Tibial nerve (tissue), 4 donors: Measurements from ENCODE around the gene SFT2D2. TPM values are rescaled to one million over a fixed set of nuclear protein-coding genes. Genes with fewer than 3 reads are reported as not detected.

Experiments
- DNase-seq, 2 donors: peaks; one replicate each; pipeline ENCODE4 v3.0.0-alpha.2; 2019; ENCODE audit warnings: low spot score in 2 of 2
- H3K27ac ChIP-seq, 4 donors: fragments of 200-600 bp; sonication (generic) in 3 of 4; one replicate each; pipeline ENCODE4 v1.5.1; 2017 to 2019; ENCODE audit warnings: mild to moderate bottlenecking in 1 of 4
- H3K27me3 ChIP-seq, 2 donors: fragments of 200-600 bp; sonication (generic) in 1 of 2; one replicate each; pipeline versions ENCODE4 v1.5.1 to v1.6.0; 2017 to 2019
- H3K36me3 ChIP-seq, 3 donors: fragments of 200-600 bp; sonication (generic); one replicate each; pipeline ENCODE4 v1.5.1; 2018 to 2019
- H3K4me1 ChIP-seq, 4 donors: fragments of 200-600 bp; sonication (generic) in 3 of 4; one replicate each; pipeline ENCODE4 v1.5.1; 2017 to 2019
- H3K4me3 ChIP-seq, 4 donors: fragments of 200-600 bp; sonication (generic) in 3 of 4; one replicate each; pipeline ENCODE4 v1.5.1; 2017 to 2019; ENCODE audit warnings: mild to moderate bottlenecking in 1 of 4, moderate library complexity in 1 of 4
- H3K9me3 ChIP-seq, 4 donors: fragments of 200-600 bp; sonication (generic) in 3 of 4; one replicate each; pipeline ENCODE4 v1.5.1; 2017 to 2019
- CTCF ChIP-seq, 5 experiments: fragments of 200-600 bp in 3 of 5; fragments of 450-650 bp in 2 of 5; sonication (generic) in 3 of 5; IDR thresholded peaks; one replicate each; pipeline ENCODE4 v1.5.1; 2016 to 2019; ENCODE audit warnings: antibody characterized with exemption in 5 of 5, mild to moderate bottlenecking in 3 of 5, moderate library complexity in 2 of 5
- EP300 ChIP-seq, 2 donors: sonication (generic); formaldehyde crosslinking; IDR thresholded peaks; one replicate each; pipeline ENCODE4 v1.6.1; 2017; ENCODE audit warnings: antibody characterized with exemption in 2 of 2, mild to moderate bottlenecking in 1 of 2
- POLR2A ChIP-seq, 2 donors: fragments of 450-650 bp; IDR thresholded peaks; one replicate each; pipeline ENCODE4 v1.6.1; 2017; ENCODE audit warnings: antibody characterized with exemption in 2 of 2, mild to moderate bottlenecking in 2 of 2, moderate library complexity in 2 of 2
- WGBS, 2 donors: methylation state at CpG; one replicate each; pipeline ENCODE4 v1.1.5; 2018; 5-methylcytosine and 5-hydroxymethylcytosine counted together
- total RNA-seq, 4 donors: library from RNA; depleted of rRNA; stranded (reverse); fragments of >200 nt; gene quantifications; one replicate each; pipeline ENCODE4 v1.1.0, GENCODE V29; 2016

Gene SFT2D2
- total RNA-seq: 10 to 100 TPM; 34.5 to 43.8 (median 42.2) TPM

DNA sequence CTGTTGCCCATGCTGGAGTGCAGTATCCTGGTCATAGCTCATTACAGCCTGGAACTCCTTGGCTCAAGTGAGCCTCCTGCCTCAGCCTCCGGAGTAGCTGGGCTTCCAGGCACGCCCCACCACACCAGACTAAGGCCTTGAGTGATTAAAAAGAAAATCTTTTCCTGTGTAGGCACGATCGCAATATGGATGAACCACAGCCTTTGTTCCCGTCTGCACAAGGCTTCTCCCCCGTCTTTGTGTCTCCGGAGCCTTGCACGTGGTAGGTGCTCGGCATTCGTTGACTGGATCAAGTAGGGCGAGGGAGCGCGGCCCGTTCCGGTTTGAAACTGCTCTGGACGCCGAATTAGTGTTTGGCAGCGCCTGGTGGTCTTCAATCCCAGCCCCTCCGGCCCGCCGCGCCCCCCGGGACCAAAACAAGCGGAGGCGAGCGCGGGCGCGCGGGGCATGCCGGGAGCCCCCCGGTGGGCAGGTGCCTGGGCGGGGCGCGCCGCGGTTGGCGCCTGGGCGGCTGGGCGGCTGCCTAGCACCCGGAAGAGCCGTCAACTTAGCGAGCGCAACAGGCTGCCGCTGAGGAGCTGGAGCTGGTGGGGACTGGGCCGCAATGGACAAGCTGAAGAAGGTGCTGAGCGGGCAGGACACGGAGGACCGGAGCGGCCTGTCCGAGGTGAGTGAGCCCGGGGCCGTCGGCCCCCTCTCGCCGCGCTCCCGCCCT lies at the start of gene SFT2D2:
TSS of gene SFT2D2 (plus strand) at position 529 of the 715 bp plus-strand sequence. CDS start at position 605, 76 bp downstream.
- TF ChIP-seq EP300 (IDR thresholded peaks at IDR 0.05) (peak in 1 of 2 donors; percentile 83), POLR2A (IDR thresholded peaks at IDR 0.05) (peak; percentile 61 to 76), CTCF (IDR thresholded peaks at IDR 0.05) (peak in 2 of 5 experiments; percentile 24 to 34)
- WGBS, 2 donors: 1 to 3% methylated on average over 22 to 34 of the region's 58 CpGs
- no peaks in the 10 kb centered on the region for H3K27me3 ChIP-seq
- DNase-seq: peak; percentile 53 to 57
- peaks cover 0 to 46% (median 27%) of the 10 kb centered on the region in 4 donors for H3K4me1 ChIP-seq
- peak within 1 kb of the TSS; percentile 79 to 95 (median 91) for H3K27ac ChIP-seq
- peaks cover 0 to 2% (median 0%) of the 10 kb centered on the region in 4 donors for H3K9me3 ChIP-seq
- H3K4me3 ChIP-seq: peak within 1 kb of the TSS; percentile 59 to 98 (median 85)
- H3K36me3 ChIP-seq: peaks cover 0 to 10% (median 0%) of the 10 kb centered on the region in 3 donors

DNA sequence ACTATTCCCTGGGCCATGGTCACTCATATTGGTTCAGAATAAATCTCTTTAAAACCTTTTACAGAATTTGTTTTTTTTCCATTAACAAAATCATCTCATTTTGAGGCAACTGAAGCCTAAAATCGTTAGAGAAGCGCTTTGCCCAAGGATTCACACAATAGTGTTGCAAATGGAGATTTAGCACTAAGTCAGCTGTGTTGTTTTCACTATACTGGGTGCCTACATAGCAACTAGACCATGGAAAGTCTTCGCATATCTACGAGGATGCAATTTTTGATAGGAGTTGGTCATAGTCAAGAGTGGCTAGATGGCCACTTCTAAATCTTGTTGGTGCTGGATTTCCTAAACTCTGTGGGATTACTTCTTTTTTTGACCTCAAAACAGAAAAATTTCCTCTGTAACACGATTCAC lies 47.6 kb upstream of the SFT2D2 start:
- H3K27ac ChIP-seq: peak overlapping the region; percentile 85 to 96 (median 92)
- H3K36me3 ChIP-seq: no peaks in the 10 kb centered on the region
- WGBS, 2 donors: 73 to 74% methylated on average over 5 of the region's 5 CpGs
- H3K4me1 ChIP-seq: peaks cover 0 to 28% (median 6%) of the 10 kb centered on the region in 4 donors
- H3K27me3 ChIP-seq: no peaks in the 10 kb centered on the region
- no peak for DNase-seq
- no peaks in the 10 kb centered on the region for H3K9me3 ChIP-seq
- peak overlapping the region; percentile 11 to 90 (median 79) for H3K4me3 ChIP-seq
- TF ChIP-seq POLR2A (IDR thresholded peaks at IDR 0.05) (no peak), EP300 (IDR thresholded peaks at IDR 0.05) (no peak), CTCF (IDR thresholded peaks at IDR 0.05) (no peak)

DNA sequence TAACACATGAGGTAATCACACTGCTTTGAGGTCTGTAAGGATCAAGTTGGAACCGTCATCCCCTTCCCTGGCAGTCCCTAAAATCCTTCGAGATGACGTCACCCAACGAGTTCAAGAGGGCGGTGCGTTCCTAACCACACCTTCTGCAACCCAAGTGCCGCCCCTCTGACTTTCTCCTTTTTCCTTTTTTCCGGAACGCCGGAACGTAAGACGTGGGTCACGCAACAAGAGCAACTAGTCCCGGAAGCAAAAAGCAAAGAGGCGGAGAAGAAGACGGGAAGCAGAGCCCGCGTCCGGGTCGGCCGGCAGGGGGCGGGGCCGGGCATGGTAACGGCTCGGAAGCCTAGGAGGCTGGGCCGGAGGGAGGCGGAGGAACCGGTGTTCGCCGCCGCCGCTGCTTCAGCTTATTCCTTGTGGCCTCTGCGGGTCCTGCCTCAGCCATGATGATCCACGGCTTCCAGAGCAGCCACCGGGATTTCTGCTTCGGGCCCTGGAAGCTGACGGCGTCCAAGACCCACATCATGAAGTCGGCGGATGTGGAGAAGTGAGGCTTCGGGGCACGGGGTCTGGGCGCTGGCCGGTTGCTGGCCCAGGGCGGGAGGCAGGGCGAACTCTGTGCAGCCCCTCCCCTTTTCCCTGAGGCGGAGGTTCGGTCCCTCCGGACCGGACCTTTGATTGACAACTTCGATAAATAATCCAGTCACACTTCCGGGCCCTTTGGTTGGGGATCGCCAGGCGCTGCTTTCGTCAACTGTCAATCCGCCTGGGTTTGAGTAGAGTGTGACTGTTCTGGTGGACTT lies 47.0 kb upstream of the SFT2D2 start, which contains the start of gene TIPRL:
TSS of gene TIPRL (plus strand) at position 325 of the 800 bp plus-strand sequence. CDS start at position 441, 116 bp downstream.
- H3K4me1 ChIP-seq: peaks cover 0 to 31% (median 6%) of the 10 kb centered on the region in 4 donors
- 0 to 1% methylated on average over 22 to 56 of the region's 56 CpGs for WGBS, 2 donors
- TF ChIP-seq POLR2A (IDR thresholded peaks at IDR 0.05) (peak; percentile 74 to 78), EP300 (IDR thresholded peaks at IDR 0.05) (peak; percentile 91 to 95), CTCF (IDR thresholded peaks at IDR 0.05) (peak; percentile 76 to 91 (median 88))
- H3K36me3 ChIP-seq: no peaks in the 10 kb centered on the region
- H3K4me3 ChIP-seq: peak within 1 kb of the TSS; percentile 67 to 90 (median 79)
- no peaks in the 10 kb centered on the region for H3K9me3 ChIP-seq
- peak; percentile 89 to 94 for DNase-seq
- no peaks in the 10 kb centered on the region for H3K27me3 ChIP-seq
- H3K27ac ChIP-seq: peak within 1 kb of the TSS; percentile 85 to 96 (median 92)

DNA sequence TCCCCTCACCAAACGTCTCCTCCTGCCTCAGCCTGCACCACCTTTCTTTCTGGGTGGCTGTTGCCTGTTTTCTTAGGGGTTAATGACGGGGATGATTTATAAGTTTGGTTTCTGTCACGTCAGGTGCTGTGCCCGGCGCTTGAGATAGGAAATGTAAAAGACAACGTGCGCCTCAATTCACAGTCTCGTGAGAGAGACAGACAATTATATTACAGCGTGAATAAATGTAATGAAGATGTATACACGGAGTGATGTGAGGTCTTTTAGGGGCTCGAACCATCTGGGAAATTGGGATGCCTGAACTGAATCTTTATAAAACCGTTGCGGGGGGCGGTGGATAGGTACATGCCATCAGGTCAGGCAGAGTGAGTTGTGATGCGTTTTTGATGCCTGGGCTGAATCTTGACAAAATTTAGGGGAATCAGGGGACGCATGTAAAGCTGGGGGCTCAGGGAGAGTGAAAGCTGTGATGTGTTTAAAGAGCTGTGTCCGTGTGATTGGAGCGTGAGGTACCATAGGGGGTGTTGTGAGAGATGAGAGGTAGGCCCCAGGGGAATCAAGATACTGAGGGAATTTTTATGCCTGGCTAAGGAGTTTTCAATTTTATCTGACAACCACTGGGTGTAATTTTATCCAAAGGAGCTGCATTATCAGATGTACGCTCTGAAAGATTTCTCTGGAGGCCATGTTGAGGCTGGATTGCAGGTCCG lies 46.2 kb upstream of the SFT2D2 start:
- H3K27me3 ChIP-seq: no peaks in the 10 kb centered on the region
- no peaks in the 10 kb centered on the region for H3K9me3 ChIP-seq
- DNase-seq: no peak
- peaks cover 0 to 31% (median 6%) of the 10 kb centered on the region in 4 donors for H3K4me1 ChIP-seq
- H3K4me3 ChIP-seq: peak overlapping the region; percentile 67 to 90 (median 79)
- 4 to 5% methylated on average over 20 of the region's 20 CpGs for WGBS, 2 donors
- H3K27ac ChIP-seq: peak overlapping the region; percentile 85 to 96 (median 92)
- no peaks in the 10 kb centered on the region for H3K36me3 ChIP-seq
- no peak for TF ChIP-seq POLR2A (IDR thresholded peaks at IDR 0.05)
- TF ChIP-seq CTCF (IDR thresholded peaks at IDR 0.05): no peak
- no peak for TF ChIP-seq EP300 (IDR thresholded peaks at IDR 0.05)
